ENCODE data around the gene STK17B.

The STK17B gene

GRCh38 chr2:196160101-196160500, 11.3 kb downstream of the STK17B start:
- DNase-seq (ENCODE audit: low read depth) = peak; percentile 98
- TF ChIP-seq MAX (IDR thresholded peaks at IDR 0.05; ENCODE audit: low read depth, low read length) (no peak), MYC (IDR thresholded peaks at IDR 0.05; ENCODE audit: low read depth, low read length) (peak; percentile 44; the same call in 1 of the 2 replicates), CTCF (IDR thresholded peaks at IDR 0.05; ENCODE audit: low read depth, low read length) (no peak), POLR2A (IDR thresholded peaks at IDR 0.05; ENCODE audit: extremely low read depth, insufficient read length) (peak; percentile 23)
- H3K4me3 ChIP-seq (ENCODE audit: low read depth, low read length) = peak overlapping the region; percentile 40

- peak overlapping the region; percentile 40 for H3K4me3 ChIP-seq (ENCODE audit: low read depth, low read length)
- DNase-seq (ENCODE audit: low read depth) = no peak
- TF ChIP-seq MYC (IDR thresholded peaks at IDR 0.05; ENCODE audit: low read depth, low read length) = no peak
- TF ChIP-seq CTCF (IDR thresholded peaks at IDR 0.05; ENCODE audit: low read depth, low read length) = no peak
- no peak for TF ChIP-seq MAX (IDR thresholded peaks at IDR 0.05; ENCODE audit: low read depth, low read length)
- TF ChIP-seq POLR2A (IDR thresholded peaks at IDR 0.05; ENCODE audit: extremely low read depth, insufficient read length) = no peak
Measured at GRCh38 chr2:196159221-196159892, 12.0 kb downstream of the STK17B start.

- no peak for DNase-seq (ENCODE audit: low read depth)
- TF ChIP-seq MYC (IDR thresholded peaks at IDR 0.05; ENCODE audit: low read depth, low read length) = no peak
- no peak for TF ChIP-seq POLR2A (IDR thresholded peaks at IDR 0.05; ENCODE audit: extremely low read depth, insufficient read length)
- TF ChIP-seq MAX (IDR thresholded peaks at IDR 0.05; ENCODE audit: low read depth, low read length) = no peak
- no peak for TF ChIP-seq CTCF (IDR thresholded peaks at IDR 0.05; ENCODE audit: low read depth, low read length)
- no peak overlapping the region for H3K4me3 ChIP-seq (ENCODE audit: low read depth, low read length)
Measured at GRCh38 chr2:196155575-196155974, 15.8 kb downstream of the STK17B start.

- TF ChIP-seq MAX (IDR thresholded peaks at IDR 0.05; ENCODE audit: low read depth, low read length) (no peak), POLR2A (IDR thresholded peaks at IDR 0.05; ENCODE audit: extremely low read depth, insufficient read length) (no peak), CTCF (IDR thresholded peaks at IDR 0.05; ENCODE audit: low read depth, low read length) (no peak), MYC (IDR thresholded peaks at IDR 0.05; ENCODE audit: low read depth, low read length) (no peak)
- no peak overlapping the region for H3K4me3 ChIP-seq (ENCODE audit: low read depth, low read length)
- DNase-seq (ENCODE audit: low read depth) = no peak
Measured at GRCh38 chr2:196153480-196153879, 17.9 kb downstream of the STK17B start.

GRCh38 chr2:196149948-196150347, 21.4 kb downstream of the STK17B start:
- peak; percentile 48 for DNase-seq (ENCODE audit: low read depth)
- TF ChIP-seq CTCF (IDR thresholded peaks at IDR 0.05; ENCODE audit: low read depth, low read length) = no peak
- no peak for TF ChIP-seq MAX (IDR thresholded peaks at IDR 0.05; ENCODE audit: low read depth, low read length)
- no peak for TF ChIP-seq POLR2A (IDR thresholded peaks at IDR 0.05; ENCODE audit: extremely low read depth, insufficient read length)
- TF ChIP-seq MYC (IDR thresholded peaks at IDR 0.05; ENCODE audit: low read depth, low read length) = no peak
- H3K4me3 ChIP-seq (ENCODE audit: low read depth, low read length) = no peak overlapping the region

Measured in NB4 (cell line).